ENCODE results near the gene CTDSP2.
"Not testable (repeated sequence)": the region's sequence is repeated elsewhere in the genome, so short reads cannot be mapped to it uniquely, and the experiment has no call there.

The CTDSP2 gene

DNA sequence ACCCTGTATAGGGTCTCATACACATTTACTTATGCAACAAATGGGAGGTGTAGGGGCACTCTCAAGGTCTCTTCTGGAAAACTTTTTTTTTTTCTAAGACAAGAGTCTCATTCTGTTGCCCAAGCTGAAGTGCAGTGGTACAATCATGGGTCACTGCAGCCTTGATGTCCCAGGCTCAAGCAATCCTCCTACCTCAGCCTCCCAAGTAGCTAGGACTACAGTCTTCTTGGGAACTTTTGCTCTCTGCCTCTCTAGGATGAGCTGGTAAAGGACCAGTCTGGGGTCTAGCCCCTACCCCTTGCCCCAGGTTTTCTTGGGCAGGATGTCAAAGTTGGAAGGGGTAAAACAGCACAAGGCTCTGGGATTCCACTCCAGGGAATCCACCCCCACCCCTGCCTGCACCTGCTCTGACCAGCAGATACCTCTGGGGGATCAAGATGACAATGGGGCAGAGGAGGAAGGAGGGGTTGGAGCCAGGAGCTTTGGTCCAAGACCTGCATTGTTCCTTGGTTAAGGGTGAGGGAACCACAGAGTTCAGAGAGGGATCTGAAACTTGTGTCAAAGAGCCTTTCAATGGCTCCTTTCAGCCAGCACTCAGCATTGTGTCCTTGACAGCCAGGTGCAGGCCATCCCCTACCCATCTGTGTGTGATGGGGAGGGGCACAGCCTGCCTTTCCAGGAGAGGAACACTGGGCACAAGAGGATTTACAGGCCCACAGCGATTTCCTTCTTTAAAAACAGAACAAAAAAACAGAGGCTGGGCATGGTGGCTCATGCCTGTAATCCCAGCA is 12.2 kb downstream of the CTDSP2 start:
- FAIRE-seq = no peak

DNA sequence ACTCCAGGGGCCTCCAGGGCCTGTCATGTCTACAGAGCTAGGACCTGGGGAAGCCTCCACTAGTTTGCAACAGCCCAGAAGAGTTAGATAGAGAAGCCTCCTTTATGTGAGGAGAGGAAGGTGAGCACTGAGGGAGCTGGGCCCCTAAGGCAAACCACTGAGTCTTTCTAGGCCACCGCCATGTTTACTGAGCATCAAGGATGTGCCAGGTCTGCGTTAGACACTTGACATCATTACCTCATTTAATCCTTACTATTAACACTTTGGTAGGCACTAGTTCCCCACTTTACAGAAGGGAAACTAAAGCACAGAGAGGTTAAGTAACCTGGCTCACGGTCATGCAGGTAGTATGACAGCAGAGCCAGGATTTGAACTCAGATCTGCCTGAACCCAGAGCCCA is 12.9 kb downstream of the CTDSP2 start:
- FAIRE-seq = no peak

DNA sequence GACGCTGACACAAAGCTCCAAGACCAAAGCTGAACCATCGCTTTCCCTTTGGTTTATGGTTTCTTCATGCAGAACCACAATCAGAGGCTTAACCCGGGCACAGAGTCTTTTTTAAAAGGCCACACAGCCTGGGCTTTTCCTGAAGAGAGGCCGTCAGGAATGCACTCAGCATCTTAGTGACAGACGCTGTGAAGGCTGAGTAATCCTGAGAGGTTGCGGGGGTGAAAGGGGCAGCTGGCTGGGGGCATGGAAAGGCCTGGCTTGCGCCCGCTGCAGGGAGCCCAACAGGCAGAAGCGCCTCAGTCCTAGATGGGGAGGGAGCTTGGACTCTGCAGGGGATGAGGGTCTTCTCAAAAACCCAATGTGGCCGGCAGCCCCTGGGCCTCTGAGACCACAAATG is 13.6 kb downstream of the CTDSP2 start:
- no peak for FAIRE-seq

DNA sequence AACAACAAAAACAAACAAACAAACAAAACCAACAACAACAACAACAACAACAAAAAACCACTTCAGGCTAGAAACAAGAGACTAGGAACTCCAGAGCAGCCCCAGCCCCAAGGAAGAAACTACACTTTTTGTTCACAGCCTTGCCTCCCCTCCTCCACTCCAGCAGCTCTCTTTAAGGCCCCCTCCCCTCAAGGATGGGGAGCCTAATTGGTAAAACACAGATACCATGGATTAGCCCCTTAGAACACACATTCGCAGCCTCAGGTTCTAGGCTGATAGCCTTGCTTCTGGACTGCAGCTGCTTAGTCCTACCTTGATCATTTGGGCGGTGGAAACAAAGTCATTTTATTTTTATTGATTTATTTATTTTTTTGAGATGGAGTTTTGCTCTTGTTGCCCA is 16.1 kb downstream of the CTDSP2 start:
- FAIRE-seq = no peak

DNA sequence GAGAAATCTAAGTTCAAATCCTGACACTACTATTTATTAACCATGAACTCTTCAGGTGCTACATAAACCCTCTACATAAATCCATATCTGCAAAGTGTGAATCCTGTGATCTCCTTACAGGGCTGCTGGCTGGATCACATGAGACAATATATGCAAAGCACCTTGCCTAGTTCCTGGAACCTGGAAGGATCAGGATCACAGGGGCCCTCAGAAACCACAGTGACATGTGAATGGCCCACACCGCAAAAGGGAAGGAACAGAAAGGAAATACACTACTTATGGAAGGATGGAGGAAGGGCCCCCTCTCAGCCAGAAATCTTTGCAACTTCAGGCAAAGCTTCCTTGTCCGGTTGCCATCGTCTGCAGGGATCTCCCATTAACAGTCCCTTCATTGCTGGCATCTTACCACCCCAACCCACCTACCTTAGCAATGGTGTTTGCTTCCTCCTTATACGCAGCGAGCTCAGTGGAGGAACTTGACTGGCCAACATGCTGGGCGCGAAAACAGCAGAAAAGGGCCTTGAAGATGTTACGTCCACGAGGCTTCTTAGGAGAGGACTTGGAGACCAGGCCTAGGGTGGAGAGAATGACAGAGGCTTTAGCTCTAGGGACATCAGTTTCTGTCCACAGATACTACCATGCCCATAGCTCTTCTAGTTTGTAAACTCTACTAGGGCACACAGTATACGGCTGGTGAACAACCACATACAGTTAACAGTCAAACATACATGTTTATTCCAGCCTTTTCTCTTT is 17.3 kb downstream of the CTDSP2 start:
- no peak for FAIRE-seq

DNA sequence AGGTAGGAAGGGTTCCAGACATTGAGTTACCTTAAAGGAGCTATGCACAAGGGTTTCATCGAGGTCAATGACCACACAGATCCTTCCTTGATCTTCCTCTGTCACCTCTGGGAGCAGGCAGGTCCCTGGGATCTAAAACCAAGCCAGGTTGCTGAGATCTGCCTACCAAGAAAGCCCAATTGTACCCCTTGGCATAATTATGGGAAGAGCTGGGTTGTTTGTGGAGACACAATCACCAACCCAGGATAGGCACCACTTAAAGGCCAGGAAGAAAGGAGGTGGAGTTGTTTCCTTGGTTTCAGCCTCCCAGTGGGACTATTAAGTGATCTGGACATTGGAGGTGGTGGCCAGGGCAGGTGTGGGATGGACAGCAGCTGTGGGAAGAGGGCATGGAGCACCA is 19.6 kb downstream of the CTDSP2 start:
- FAIRE-seq = no peak

DNA sequence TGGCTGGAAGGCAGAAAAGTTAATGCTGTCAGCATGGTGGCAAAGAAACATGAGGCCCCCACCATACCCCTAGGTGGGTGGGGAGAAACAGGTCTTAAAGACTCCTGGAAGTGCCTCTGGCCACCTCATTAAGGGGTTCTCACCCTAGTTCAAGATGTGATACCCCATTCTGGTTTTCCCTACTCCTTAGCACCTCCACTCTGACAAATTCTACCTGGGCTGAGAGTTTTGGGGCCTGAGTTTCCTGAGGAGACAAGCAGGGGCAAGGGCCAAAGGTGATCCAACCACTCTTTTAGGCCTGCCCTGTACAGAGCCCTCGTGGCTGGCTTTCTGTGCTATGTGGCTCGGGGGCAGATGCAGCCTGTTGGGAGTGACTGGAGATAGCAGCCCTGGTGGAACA is 20.1 kb downstream of the CTDSP2 start:
- no peak for FAIRE-seq

DNA sequence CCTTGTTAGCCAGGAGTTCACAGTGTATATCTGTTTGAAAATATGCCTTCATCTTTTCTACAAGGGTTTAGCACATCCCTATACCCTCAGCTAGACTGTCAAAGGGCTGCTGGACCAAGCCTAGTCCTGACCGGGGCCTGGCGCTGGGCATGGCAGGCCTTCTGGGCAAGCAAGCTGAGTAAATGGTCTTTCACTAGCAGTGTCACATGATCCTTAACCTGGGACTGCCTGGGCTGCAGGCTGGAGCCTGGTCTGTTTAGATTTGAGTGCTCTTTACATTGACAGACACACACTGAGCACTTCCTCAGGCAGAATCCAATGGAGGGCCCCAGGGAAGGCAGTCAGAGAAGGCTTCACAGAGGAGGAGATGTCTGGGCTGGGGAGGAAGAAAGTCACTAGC is 21.1 kb downstream of the CTDSP2 start:
- no peak for FAIRE-seq

DNA sequence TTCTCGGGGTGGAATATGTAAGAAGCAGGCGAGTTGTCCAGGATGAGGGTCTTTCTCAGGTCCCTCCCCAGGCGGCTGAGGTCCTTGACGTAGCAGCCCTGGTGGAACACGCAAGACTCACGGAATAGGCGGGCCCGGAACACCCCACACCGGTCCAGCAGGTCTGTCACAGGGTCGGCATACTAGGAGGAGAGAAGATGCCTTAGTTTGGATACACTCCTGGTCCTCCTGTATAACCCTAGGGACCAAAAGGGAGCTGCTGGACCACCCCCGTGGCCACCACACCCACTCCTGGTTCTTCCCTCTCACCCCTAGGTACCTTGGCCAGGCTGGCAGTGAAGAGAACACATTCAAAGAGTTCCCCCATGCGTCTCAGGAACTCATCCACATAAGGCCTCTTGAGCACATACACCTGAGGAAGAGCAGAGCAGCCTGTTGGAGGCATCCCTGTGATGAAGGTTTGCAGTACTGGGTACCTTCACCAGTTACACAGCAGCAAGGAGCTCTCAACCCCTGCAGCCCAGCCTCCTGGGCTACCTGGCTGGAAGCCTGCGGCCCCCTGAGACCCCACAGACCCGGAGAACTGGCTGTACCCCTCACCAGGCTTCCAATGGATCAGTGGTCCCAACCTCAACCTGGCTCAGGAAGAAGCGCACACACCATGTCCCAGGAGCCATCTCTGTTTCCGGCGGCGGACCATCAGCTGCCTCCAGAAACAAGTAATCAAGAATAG is 22.5 kb downstream of the CTDSP2 start:
- no peak for FAIRE-seq

DNA sequence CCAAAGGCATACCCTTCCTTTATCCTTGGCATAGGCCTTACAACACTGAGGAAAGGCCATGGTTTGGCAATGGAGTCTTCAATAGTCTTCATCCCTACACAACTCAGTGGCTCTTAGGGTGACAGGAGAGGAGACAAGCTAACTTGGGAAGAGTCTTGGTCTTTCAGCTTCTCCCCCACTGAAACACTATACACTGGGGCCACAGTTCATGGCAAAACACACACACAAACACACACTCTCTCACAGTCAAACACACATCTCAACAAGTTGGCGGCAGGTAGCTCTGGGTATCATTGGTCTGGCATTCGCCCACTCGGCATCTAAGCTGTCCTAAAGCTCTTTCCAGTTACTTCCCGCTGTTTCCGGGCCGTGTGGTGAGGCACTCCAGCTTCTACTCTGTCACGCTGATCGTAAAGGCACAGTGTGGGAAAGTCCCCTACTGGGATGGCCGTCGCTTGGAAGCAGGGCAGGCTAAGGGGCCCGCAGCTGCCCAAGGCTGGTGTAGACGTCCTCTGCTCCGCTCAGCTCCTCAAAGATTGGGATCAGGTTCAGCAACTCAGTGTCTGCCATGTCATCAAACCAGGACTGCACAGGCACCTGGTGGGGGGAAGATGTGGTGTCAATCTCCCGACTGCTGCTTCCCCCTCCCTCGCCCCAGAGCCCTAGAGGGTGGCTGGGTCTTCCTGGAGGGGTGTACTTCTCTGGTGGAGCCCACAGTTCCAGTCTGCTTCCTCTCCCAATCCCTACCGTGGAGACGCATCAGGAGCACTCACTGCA is 23.2 kb downstream of the CTDSP2 start:
- no peak for FAIRE-seq

DNA sequence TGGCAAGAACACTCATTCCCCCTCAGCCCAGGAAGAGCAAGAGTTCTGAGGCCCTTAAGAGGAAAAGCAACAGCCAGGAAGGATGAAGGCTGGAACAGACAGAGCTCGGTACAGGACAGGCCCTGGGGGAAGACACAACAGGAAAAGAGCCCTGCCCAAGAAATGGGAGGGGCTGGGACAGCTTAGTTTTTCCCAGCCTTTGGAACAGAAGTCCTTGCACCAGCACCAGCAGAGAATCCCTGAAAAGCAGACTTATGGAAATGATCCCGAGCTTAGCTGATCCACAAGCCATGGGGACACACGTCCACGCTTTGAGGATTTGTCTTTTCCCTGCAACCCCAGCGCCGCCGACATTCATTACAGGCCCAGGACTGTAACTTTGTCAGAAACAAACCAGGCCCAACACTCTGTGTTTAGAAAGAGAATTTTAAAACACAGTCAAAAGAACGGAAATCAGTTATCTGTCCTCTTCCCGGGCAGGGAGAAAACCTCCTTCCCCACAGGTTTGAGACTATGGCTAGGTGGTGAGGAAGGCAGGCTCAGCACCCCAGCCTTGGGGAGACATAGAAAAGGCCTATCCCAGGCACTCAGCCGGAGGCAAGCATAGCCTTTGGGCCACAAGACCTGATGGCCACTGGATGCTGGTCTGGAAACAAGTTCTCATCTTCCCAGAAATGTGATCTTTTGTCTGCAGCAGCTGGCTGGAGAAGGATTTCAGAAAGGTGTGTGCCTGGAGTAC is 24.0 kb downstream of the CTDSP2 start:
- FAIRE-seq = no peak

DNA sequence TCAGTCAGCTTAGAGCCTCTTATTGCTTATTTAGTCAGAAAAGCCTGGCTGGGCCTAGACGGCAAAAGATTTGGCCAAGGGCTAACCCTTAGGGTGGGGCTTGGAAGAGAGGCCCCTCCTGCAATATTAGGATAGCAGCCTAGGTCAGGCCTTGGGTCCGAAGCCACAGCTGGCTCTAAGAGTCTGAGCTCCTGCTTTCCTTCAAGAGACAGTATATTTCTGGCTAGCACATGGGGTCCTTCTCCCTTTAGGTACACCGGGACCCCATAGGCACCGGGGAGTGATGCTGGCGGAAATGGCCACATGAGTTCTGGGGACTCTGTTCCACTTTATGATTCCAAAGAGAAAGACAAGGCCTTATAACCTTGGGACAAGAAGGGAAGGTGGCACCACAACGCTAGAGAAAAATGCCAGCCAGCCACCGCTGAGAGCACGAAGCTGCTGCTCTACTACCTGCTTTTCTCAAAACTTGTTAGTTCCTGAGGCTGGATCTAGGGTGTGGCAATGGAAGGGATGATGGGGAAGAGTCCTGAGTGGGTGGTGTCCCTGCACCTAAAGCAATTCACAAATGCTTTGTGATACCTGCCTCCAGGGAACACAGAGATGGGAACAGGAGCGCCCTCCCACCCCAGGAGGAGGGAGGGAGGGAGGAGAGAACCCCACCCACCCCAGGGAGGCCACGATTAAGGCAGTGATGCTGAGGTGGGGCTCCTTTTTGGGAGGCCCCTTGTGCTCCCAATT is 24.9 kb downstream of the CTDSP2 start:
- no peak for FAIRE-seq

DNA sequence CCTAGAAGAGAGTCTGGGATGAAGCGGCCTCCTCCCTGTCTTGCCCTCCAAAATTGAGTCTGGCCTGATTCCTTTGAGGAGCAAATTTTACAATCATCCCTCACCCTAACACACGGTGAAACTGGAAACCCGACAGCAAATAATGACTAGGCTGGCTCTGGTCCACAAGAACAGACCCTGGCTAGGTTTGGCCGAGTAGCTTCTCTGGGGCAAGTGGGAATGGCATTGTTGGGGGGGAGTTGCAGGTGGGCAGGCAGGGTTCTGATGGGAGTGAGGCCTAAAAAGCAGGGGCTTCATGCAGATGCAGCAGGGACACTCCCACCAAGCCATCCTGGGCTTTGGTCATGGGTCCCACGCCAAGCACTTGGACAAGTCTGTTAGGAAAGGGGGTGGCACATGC is 25.5 kb downstream of the CTDSP2 start:
- not testable (repeated sequence) for FAIRE-seq

DNA sequence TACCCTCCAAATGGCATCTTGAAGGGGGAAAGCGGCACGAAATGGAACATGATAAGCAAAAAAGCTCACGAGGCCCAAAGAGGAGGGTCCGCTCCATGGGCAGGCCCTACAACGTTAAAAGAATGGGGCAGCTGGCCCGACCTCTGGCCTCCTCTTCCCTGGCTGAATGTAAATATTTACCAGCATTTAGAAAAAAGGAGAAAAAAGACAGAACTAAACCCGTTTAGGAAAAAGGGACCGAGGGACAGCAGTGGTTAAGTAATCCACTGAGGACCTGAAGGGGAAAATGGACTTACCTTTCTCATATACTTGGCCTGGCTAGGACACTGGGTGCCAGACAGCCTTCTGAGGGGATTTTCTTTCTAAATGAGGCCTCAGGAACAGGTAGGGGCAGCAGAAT is 26.4 kb downstream of the CTDSP2 start:
- not testable (repeated sequence) for FAIRE-seq

DNA sequence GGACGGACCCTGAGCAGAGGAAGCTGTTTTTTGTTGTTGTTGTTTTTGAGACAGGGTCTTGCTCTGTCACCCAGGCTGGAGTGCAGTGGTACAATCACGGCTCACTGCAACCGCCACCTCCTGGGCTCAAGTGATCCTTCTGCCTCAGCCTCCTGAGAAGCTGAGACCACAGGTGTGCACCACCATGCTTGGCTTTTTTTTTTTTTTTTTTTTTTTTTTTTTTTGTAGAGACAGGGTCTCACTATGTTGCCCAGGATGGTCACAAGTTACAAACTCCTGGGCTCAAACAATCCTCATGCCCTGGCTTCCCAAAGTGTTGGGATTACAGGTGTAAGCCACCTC is 28.6 kb downstream of the CTDSP2 start:
- FAIRE-seq = not testable (repeated sequence)

DNA sequence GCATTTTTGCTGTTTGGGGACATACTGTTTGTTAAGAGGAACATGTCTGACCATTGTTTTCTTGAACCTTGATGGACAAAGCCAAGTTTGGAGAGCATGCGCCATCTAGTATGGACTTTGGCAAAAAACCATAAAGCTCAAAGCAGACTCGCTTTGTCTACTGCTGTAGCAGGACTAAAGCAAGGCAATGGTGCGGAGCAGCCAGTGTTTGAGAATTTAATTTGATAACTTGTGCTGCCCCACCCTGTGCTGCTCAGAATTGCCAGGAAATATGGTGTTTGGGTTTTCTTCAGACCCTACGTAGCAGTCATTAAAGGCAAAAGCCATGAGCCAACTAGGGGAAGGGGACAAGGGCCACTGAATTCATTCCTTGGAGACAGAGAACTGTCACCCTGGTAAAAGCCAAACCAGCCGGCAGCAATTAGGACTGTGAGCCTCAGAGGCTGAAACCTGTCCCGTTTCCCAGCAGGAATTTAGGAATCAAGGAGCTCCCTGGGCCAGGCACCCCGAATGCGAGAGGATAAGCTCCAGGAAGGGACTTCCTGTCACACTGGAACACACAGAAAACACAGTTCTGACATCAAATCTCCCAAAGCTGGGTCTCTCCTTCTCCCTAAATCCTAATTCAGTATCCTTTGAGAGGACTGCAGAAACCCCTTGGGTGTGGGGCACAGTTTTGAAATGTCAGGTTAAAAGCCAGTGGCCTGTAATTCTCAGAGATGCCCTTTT is 29.1 kb downstream of the CTDSP2 start:
- FAIRE-seq = no peak

DNA sequence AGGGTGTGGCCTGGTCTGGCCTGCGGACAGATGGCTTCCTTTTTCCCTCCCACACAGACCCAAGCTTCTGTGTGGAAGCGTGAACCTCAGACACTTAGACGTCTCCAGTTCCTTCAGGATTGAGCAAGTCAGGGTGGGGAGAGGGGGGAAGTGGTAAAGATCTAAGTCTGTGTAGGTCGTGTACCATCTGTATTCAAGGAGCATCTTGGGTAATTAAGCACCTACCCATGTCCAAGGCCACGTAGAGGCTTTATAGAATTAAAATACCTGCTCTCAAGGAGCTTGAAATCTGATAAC is 29.7 kb downstream of the CTDSP2 start:
- no peak for FAIRE-seq

DNA sequence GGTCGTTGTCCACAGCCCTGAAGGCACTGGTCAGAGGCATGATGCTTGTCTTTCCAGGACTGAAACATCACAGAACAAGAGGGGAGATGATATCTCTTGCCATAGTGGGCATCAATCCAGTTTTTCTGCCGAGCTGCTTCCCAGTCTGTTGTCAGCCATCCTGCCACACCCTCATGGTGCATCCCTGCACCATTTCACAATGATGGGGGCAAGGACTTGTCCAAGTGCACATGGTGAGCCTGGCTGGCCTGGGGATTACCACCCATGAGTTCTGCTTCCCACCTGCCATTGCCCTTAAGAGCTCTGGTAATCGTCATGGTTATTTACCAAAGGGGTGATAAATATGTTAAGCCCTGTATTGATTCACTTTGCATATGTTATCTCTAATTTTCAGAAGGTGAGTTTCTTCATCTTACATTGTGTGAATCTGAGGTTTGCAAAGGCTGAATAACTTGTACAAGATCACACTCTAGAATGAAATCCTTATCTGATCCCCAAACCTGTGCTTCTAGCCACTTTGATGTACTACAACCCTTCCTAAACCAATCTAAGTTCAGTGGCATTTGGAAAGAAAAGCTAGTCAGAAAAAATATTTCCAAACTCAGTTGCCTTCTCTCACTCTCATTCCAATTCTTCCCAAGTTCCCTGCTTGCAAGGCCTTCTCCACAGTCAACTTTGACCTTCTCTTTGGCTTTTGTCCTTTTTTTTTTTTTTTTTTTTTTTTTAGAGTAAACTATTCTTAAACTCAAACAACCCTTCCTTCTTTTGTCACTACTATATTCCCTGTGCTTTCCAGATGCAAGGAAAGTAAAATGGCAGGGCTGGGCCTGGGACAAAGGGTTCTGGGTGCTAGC is 30.3 kb downstream of the CTDSP2 start:
- FAIRE-seq = no peak

DNA sequence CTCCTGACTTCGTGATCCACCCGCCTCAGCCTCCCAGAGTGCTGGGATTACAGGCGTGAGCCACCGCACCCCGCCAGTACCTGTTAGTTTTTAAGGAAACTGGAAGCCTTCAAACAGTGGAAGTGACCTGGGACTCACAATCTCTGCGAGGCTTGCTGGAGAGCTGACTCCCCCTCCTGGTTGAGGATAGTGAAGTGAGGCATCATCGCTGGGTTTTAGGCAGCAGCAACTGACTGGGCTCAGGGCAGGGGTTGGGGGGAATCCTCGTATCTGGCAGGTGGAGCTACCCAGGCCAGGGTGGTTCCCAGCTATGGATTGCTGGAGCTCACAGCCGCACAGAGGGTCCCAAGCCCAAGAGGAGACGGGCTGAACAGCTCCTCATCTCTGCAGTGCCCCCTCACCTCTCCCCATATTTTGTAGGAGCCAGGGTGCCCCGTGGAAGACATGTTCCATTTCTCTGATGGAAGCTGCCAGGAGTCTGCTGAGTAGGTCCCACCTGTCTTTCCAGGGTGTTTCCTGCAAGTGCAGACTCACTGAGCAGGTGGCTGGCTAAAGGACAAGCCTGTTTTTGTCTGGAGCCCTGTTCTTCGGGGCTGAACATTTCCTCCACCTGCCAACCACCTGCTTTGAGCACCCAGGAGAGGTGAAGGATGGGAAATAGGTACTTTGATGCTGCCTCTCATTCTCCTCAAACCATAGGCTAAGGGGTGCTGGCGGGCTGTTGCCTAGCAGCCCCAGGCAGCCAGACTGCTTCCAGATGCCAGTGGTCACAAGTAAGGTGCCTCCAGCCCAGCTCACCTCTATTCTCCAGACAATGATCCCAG is 31.1 kb downstream of the CTDSP2 start:
- FAIRE-seq = no peak
